Pulmonary artery endothelial cell (primary cell): Measurements from ENCODE around the gene TMEM130. TPM values are rescaled to one million over a fixed set of nuclear protein-coding genes. Genes with fewer than 3 reads are reported as not detected.
"Not testable (repeated sequence)": the region's sequence is repeated elsewhere in the genome, so short reads cannot be mapped to it uniquely, and the experiment has no call there.

Source experiments
- DNase-seq: peaks from one replicate; pipeline ENCODE4 v3.0.0-alpha.2; 2011; ENCODE audit warnings: low read depth, low spot score
- total RNA-seq: library from RNA; depleted of rRNA; stranded (reverse); fragments of >200 nt; gene quantifications from 2 replicates; pipeline ENCODE4 v1.2.3, GENCODE V29; 2014

TMEM130 gene
- total RNA-seq, 1 donor from 2014 or later, result not detected

DNA sequence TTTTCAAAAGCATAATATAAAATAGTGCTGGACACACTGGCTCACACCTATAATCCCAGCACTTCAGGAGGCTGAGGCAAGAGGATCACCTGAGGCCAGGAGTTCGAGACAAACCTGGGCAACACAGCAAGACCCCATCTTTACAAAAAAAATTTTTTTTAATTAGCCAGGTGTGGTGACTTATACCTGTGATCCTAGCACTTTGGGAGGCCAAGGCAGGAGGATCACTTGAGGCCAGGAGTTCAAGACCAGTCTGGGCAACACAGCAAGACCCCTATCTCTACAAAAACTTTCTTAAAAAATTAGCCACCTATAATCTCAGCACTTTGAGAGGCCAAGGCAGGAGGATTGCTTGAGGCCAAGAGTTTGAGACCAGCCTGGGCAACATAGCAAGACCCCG is 27.3 kb downstream of the TMEM130 start:
- not testable (repeated sequence) for DNase-seq

DNA sequence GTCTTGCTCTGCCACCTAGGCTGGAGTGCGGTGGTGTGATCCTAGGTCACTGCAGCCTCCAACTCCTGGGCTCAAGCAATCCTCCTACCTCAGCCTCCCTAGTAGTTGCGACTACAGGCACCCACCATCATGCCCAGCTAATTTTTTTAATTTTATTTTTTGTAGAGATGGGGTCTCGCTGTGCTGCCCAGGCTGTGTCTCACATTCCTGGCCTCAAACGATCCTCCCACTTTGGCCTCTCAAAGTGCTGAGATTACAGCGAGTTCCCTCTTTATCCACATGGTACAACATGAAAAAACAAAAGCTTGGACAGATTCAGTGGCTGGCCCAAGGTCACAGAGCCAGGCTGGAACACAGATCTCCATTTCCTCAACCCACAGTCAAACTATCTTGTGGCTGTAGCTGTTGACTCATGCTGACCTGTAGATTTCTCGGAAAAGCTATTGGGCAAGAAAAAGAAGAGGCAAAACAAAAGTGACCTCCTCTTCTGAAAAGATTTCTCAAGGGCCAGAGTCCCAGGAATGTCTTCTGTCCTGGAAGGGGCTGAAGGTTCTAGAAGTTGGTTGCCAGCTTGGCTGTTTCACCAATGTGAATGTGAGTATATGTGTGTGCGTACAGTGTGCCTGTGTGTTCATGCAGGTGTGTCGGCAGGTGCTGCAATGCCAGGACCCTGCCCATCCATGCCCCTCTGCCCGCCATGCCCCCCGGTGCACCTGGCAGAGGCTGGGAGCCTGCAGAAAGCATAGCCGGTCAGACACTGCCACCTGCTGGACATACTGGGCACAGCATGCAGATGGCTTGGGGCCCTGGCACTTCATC is 28.4 kb downstream of the TMEM130 start:
- no peak for DNase-seq

DNA sequence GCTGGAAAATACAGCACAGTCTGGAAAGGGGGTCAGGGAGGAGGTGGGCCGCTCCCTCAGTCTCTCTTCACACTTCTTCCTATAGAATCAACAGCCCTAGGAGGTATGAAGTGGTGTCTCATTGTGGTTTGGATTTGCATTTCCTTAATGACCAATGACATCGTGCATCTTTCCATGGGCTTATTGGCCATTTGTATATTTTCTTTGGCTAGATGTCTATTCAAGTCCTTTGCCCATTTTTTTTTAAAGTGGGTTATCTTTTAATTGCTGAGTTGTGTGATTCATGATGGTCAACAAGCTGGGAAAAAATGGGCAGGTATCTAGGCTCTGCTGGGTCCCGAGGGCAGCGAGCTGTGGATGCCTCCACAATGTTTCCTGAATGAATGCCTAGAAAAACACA is 29.1 kb downstream of the TMEM130 start:
- no peak for DNase-seq

DNA sequence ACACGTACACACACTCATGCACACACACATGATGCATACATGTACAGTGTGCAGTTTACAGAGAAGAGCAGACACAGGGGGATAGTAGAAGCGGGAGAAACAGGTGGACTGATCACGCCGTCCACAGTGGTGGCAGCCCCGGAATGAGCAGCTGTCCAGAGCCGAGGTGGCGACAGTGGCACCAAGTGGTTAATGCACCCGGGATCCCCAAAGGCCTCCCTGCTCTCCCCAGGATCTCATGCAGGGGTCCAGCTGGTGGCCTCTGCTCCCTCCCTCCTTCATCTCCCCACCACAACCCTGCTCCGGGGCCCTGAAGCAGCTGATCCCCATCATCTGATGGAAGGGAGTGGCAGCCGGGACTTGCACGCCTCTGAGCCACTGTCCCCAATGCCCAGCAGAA is 29.7 kb downstream of the TMEM130 start:
- no peak for DNase-seq

DNA sequence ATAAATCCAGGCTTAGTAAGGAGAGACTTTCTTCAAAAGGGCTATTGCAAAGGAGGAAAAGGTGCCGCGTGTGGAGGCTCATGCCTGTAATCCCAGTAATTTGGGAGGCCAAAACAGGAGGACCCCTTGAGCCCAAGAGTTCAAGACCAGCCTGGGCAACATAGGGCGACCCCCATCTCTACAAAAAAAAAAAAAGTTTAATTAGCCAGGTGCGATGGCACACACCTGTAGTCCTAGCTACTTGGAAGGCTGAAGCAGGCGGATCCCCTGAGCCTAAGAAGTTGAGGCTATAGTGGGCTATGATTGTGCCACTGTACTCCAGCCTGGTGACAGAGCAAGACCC is 32.2 kb downstream of the TMEM130 start:
- DNase-seq, result no peak

DNA sequence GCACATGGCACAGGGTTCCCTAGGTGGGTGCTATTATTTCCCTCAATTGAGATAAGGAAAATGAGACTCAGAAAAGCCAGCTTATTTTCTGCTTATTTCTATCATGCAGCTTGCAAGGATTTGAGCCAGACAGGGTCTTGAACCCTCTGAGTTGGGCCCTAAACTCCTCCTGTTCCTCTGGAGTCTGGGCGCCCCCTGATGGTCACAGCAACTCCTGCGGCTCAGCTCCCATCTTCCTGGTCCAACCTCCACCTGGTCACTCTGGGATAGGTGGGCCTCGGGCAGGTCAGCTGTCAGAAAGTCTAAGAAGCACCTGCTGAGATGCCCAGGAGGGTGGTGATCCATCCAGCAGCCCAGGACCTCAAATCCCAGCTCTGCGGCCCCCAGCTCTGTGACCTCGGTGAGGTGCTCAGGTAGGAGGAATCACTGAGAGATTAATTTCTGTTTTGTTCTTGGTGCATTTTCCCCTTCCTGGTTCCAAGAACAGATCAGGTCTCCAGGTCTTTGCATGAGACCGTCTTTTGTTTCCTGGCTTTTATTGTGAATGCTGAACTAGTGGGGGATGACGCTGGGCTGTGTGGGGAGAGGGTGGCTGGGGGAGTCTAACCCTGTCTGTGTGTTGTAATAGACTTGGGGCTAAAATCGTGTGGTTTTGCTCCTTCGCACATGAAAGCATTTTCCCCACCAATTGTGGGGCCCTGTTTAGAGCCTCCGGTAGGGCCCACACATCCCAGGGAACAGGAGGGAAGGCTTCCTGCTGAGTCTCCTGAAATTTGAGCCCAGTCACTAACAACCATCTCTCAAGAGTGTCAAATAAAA is 32.8 kb downstream of the TMEM130 start:
- DNase-seq, result no peak

DNA sequence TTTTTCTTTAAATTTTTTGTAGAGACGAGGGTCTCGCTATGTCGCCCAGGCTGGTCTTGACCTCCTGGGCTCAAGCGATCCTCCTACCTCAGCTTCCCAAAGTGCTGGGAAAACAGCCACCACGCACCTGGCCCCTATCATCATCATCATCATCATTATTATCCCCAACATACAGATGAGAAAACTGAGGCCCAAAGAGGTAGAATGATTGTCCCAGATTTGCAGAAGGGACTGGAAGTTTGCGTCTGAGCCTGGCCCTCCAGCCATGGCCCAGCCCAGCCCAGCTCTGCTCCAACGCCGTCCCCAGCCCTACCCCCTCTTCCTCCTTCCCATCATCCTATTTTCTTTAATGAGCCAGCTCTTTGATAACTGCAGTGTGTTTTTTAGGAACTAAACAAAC is 34.9 kb downstream of the TMEM130 start:
- no peak for DNase-seq

GRCh38 chr7:98833022-98833421 is 36.8 kb downstream of the TMEM130 start:
- DNase-seq, result no peak

DNA sequence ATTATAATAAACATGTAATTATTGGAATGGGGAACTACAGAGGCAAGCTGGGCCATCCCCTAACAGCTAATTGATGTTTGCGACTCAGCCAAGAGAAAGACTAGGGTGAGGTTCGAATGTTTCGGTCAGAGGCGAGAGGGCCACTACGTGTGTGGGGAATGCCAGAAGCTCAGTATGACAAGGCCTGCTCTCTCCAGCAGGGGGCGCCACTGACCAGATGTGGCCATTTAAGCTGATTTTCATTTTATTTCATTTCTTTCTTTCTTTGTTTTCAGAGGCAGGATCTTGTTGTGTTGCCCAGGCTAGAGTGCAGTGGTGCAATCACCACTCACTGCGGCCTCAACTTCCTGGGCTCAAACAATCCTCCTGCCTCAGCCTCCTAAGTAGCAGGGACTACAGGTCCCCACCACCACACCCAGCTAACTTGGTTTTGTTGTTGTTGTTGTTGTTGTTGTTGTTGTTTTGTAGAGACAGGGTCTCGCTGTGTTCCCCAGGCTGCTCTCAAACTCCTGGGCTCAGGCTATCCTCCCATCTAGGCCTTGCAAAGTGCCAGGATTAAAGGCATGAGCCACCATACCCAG is 38.1 kb downstream of the TMEM130 start:
- no peak for DNase-seq

DNA sequence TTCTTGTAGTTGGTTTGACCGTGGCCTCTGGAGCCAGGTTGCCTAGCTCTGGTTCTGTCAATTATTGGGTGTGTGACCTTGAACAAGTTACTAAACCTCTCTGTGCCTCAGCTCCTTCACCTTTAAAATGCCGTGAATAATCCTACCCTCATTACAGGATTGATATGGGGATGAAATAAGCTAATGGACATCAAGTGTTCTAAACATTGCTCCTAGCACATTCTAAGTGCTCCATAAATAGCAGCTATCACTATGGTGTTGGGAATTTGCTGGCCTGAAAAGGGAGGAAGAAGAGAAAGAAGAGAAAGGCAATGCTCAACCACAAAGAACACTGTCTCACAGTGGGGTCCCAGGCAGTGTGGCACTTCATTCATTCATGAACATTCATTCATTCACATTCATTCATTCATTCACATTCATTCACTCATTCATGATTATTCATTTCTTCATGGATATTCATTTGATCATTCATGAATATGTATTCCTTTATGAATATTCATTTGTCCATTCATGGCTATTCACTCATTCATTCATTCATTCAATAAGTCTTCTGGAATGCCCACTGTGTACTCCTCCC is 38.8 kb downstream of the TMEM130 start:
- DNase-seq, result no peak

DNA sequence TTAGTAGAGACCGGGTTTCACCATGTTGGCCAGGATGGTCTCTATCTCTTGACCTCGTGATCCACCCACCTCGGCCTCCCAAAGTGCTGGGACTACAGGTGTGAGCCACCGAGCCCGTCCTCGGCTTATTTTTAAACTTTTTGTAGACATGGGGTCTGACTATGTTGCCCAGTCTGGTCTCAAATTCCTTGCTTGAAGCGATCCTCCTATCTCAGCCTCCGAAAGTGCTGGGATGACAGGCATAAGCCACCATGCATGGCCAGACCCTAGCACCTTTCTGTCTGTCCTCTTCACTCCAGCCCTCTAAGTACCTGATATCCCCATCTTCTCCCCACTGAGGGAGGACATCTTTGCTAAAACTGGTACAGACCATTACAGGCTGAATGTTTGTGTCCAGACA is 41.4 kb downstream of the TMEM130 start:
- DNase-seq, result no peak

- DNase-seq, result no peak
These were observed 42.6 kb downstream of the TMEM130 start for GRCh38 chr7:98827258-98827657.

DNA sequence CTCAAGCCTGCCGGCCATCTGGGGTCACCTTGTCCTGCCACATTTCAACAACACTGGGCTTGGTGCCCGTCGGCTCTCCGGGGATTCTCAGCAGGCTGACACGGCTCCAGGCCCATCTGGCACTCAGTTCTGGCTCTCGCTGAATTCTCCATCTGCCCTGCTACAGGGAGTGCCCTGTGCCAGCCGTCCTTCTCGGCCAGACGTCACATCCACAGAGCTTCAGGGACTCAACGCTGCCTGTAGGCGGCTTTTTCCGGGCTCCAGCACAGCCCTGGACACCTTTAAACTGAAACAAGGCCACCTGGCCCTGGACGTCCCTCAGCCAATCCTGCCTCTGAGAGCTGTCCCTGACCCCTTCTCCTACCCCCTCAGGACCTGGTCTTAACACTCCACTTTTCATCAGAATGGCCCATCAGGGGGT is 43.0 kb downstream of the TMEM130 start:
- no peak for DNase-seq

GRCh38 chr7:98826387-98826786 is 43.4 kb downstream of the TMEM130 start:
- DNase-seq, result no peak

DNA sequence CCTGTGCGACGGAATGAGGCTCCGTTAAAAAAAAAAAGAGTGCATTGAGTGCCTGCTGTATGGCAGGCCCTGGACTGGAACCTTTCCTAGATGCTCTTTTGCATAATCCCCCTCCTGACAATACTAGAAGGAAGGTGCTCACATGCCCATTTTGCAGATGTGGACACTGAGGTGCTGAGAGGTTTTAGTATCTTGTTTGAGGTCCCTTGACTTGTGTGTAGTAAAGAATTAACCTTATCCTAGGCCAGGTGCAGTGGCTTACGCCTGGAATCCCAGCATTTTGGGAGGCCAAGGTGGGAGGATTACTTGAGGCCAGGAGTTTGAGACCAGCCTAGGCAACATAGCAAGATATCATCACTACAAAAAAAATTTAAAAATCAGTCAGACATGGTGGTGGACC is 46.6 kb downstream of the TMEM130 start:
- DNase-seq, result no peak

DNA sequence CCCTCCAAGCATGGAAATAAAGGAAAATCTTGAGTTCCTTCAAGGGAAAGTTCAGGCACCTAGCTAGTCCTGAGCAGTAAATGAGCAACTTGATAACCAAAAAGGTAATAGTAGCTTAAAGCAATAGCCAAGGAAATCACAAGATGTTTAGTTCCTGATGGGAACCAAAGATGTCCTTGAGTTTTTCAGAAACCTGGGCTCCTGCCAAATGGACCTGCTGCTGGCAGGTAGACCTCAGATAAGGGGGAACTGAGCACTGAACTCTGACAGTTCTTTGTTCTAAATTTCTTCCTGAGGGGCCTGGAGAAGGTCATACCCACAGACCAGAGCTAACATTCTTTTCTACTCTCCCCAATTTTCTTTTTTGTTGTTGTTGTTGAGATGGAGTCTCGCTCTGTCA is 48.5 kb downstream of the TMEM130 start:
- DNase-seq, result no peak

DNA sequence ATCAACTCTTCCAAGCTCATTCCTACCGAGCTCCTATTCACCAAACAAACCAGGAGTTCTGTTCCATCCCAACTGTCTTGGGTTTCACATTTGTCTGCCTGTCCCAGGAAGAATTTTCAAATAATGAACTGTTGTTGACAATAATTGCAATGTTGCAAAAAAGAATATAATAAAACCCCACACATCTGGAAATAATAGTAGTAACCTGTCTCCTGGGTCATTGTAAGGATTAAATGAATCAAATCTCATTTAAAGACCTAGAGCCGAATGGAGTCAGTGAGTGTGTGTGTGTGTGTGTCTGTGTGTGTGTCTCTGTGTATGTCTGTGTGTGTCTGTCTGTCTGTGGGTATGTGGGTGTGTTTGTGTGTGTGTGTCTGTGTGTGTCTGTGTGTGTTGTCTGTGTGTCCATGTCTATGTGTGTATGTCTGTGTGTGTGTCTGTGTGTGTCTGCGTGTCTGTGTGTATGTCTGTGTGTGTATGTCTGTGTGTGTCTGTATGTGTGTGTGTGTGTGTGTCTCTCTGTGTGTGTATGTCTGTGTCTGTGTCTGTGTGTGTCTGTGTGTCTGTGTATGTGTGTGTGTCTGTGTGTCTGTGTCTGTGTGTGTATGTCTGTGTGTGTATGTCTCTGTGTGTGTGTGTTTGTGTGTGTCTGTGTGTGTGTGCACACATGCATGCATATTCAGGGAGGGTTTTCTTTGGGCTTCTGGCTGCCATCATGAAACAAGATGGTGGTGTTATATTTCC is 52.7 kb downstream of the TMEM130 start:
- DNase-seq, result no peak

- no peak for DNase-seq
These were observed 53.6 kb downstream of the TMEM130 start for GRCh38 chr7:98816241-98816640.

DNA sequence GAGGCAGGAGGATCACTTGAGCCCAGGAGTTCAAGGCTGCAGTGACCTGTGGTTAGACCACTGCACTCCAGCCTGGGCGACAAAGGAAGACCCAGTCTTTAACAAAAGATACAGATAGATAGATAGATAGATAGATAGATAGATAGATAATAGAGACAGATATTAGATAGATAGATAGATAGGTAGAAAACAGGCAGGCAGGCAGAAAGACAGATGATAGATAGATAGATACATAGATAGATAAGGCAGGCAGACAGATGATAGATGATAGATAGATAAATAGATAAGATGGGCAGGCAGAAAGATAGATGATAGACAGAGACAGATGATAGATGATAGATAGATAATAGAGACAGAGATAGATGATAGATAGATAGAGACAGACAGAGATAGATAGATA is 54.5 kb downstream of the TMEM130 start:
- no peak for DNase-seq

DNA sequence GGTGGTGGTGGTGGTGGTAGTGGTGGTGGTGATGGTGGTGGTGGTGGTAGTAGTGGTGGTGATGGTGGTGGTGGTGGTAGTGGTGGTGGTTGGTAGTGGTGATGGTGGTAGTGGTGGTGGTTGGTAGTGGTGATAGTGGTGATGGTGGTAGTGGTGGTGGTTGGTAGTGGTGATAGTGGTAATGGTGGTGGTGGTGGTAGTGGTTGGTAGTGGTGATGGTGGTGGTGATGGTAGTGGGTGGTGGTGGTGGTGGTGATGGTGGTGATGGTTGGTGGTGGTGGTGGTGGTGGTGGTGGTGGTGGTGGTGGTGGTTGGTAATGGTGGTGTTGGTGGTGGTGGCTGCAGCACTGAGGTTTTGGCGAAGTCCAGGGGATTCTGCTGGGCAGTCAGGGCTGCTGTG is 58.5 kb downstream of the TMEM130 start:
- no peak for DNase-seq

DNA sequence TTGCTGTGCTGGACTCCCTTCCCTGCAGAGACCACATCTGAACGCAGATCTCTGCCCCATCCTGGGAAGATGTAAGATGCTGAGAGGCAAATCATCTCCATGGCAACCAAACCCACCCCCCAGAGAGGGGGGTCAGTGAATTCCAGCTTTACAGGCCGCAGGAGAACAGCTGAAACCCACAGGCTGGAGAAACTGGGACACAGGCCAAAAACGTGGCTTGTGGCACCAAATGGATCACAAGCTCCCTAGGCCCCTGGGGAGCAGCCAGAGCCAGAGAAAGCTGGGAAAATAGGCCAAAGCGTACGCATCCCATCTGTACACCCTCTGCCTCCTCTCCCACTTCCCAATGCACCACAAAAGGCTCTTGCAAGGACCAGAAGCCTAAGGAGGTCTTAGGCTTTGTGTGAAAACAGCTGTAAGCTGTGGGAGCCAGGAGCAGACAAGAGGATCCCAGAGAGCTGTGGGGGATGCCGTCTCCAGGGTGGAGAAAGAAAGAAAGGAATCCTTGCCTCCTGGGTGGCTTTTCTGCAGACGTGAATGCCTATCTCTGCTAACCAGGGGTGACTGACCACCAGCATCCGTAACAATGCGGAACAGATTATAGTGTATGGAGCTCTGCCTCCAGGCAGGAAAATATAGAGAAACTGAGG is 59.5 kb downstream of the TMEM130 start:
- DNase-seq, result no peak
